Lower leg skin (tissue), 4 donors: ENCODE measurements around the gene MCTP2. TPM values are rescaled to one million over a fixed set of nuclear protein-coding genes. Genes with fewer than 3 reads are reported as not detected.

Experiments used
- DNase-seq, 2 donors: peaks; one replicate each; pipeline ENCODE4 v3.0.0-alpha.2; 2019; ENCODE audit warnings: low spot score in 2 of 2
- H3K4me3 ChIP-seq: fragments of 200-600 bp; sonication (generic); 2 replicates; pipeline ENCODE4 v1.5.1; 2017; ENCODE audit warnings: mild to moderate bottlenecking, low read depth; ENCODE audit not compliant: poor library complexity, severe bottlenecking
- CTCF ChIP-seq, 3 donors: fragments of 450-650 bp; IDR thresholded peaks; one replicate each; pipeline ENCODE4 v1.5.1; 2016; ENCODE audit warnings: antibody characterized with exemption in 3 of 3, mild to moderate bottlenecking in 3 of 3, moderate library complexity in 2 of 3
- POLR2A ChIP-seq, 2 donors: fragments of 450-650 bp; IDR thresholded peaks; one replicate each; pipeline ENCODE4 v1.6.1; 2016 to 2017; ENCODE audit warnings: antibody characterized with exemption in 2 of 2, mild to moderate bottlenecking in 1 of 2, moderate library complexity in 1 of 2
- WGBS, 2 donors: methylation state at CpG; one replicate each; pipeline ENCODE4 v1.1.5; 2018; 5-methylcytosine and 5-hydroxymethylcytosine counted together
- intact Hi-C: fragments of 100-400 bp; cut with DNase I; formaldehyde crosslinking; loops from one replicate; pipeline ENCODE4 v1.15.0; 2023; ENCODE audit warnings: low total_unique reads
- total RNA-seq, 4 donors: library from RNA; depleted of rRNA; stranded (reverse); fragments of >200 nt; gene quantifications; one replicate each; pipeline ENCODE4 v1.1.0, GENCODE V29; 2016

MCTP2 gene
- total RNA-seq = 10 to 100 TPM; 18.9 to 24.1 (median 20.4) TPM

GRCh38 chr15:94230883-94231722 lies at the start of gene MCTP2:
MCTP2 (plus strand) TSS chr15:94231561; CDS start chr15:94298266, 66,705 bp downstream.
- intact Hi-C loops = no loop called here
- TF ChIP-seq POLR2A (IDR thresholded peaks at IDR 0.05) (no peak), CTCF (IDR thresholded peaks at IDR 0.05) (no peak)
- DNase-seq = peak; percentile 62 to 96
- H3K4me3 ChIP-seq = peak within 1 kb of the TSS; percentile 54
- 1% methylated on average over 47 to 49 of the region's 66 CpGs for WGBS, 2 donors

GRCh38 chr15:94182883-94183282 lies 48.5 kb upstream of the MCTP2 start:
- H3K4me3 ChIP-seq = no peak overlapping the region
- TF ChIP-seq POLR2A (IDR thresholded peaks at IDR 0.05) (no peak), CTCF (IDR thresholded peaks at IDR 0.05) (no peak)
- DNase-seq = no peak
- intact Hi-C loops = no loop called here
- 89% methylated on average over 4 of the region's 4 CpGs for WGBS, 2 donors

DNA sequence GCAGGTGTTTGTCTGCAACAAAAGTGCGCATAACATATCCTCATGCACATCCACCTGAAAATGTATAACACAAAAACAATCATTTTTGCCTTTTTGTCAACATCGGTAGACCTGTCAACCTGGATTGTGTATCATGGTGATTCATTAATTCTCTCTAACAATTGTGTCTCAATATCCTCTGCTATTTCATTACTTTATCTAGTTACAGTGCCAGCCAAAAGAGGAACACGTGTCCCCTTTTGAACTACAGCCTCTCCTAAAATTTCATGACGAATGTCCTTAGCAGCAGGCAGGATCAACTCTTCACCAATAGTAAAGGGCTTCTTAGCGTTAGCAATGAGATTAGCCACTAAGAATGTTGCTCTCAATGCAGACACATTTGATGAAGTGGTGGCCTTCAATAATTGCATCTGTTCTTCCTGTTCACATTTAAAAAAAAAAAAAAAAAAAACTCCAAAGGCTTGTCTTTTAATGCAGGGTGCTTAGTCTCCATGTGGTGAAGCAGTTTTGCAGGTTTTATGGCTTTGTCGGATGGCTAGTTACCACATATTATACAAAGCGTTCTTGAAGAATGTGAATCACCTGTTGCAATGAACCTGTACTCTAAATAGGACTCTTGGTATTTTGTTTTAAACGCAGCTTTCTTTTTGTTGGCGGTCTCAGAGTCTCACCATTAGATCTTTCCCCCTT lies 45.7 kb upstream of the MCTP2 start:
- intact Hi-C loops = no loop called here
- DNase-seq = no peak
- WGBS, 2 donors = 71 to 83% methylated on average over 9 of the region's 9 CpGs

GRCh38 chr15:94186770-94187331 lies 44.5 kb upstream of the MCTP2 start:
- no peak overlapping the region for H3K4me3 ChIP-seq
- intact Hi-C loops = no loop called here
- DNase-seq = no peak
- TF ChIP-seq CTCF (IDR thresholded peaks at IDR 0.05) = no peak
- no peak for TF ChIP-seq POLR2A (IDR thresholded peaks at IDR 0.05)
- 88 to 96% methylated on average over 4 of the region's 4 CpGs for WGBS, 2 donors

More for the DNA sequence above, 45.7 kb upstream of the MCTP2 start:
- TF ChIP-seq CTCF (IDR thresholded peaks at IDR 0.05) = no peak
- TF ChIP-seq POLR2A (IDR thresholded peaks at IDR 0.05) = no peak
- no peak overlapping the region for H3K4me3 ChIP-seq

- TF ChIP-seq POLR2A (IDR thresholded peaks at IDR 0.05) (no peak), CTCF (IDR thresholded peaks at IDR 0.05) (no peak)
- no peak for DNase-seq
- WGBS, 2 donors = 70 to 71% methylated on average over 3 of the region's 3 CpGs
These were observed 37.5 kb upstream of the MCTP2 start for GRCh38 chr15:94193906-94194305.

More at GRCh38 chr15:94193906-94194305, 37.5 kb upstream of the MCTP2 start:
- intact Hi-C loops = no loop called here
- H3K4me3 ChIP-seq = no peak overlapping the region
